ENCODE results near the gene HOXC11.

GRCh38 chr12:54017878-54018467 is 45.0 kb downstream of the HOXC11 start:
- TF ChIP-seq, protein P1, sequence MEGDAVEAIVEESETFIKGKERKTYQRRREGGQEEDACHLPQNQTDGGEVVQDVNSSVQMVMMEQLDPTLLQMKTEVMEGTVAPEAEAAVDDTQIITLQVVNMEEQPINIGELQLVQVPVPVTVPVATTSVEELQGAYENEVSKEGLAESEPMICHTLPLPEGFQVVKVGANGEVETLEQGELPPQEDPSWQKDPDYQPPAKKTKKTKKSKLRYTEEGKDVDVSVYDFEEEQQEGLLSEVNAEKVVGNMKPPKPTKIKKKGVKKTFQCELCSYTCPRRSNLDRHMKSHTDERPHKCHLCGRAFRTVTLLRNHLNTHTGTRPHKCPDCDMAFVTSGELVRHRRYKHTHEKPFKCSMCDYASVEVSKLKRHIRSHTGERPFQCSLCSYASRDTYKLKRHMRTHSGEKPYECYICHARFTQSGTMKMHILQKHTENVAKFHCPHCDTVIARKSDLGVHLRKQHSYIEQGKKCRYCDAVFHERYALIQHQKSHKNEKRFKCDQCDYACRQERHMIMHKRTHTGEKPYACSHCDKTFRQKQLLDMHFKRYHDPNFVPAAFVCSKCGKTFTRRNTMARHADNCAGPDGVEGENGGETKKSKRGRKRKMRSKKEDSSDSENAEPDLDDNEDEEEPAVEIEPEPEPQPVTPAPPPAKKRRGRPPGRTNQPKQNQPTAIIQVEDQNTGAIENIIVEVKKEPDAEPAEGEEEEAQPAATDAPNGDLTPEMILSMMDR (conservative IDR thresholded peaks at IDR 0.05; ENCODE audit: low read depth, low read length): no peak
- no peak for TF ChIP-seq EZH2 (IDR thresholded peaks at IDR 0.05; ENCODE audit: borderline replicate concordance, low read depth, low read length, poor library complexity, severe bottlenecking)
